ENCODE measurements around the gene KLHL30. TPM values are rescaled to one million over a fixed set of nuclear protein-coding genes. Genes with fewer than 3 reads are reported as not detected.

Gene KLHL30
- total and polyA plus RNA-seq, 12 donors = 0.10 to 4.3 (median 0.16) TPM; not detected in 4

GRCh38 chr2:238103465-238104225 lies 34.8 kb upstream of the KLHL30 start:
- peaks cover 0 to 1% of the 10 kb centered on the region in 2 donors for H3K4me1 ChIP-seq (replicated peaks in 1 of 2)
- no peak overlapping the region for H3K4me3 ChIP-seq
- WGBS, 4 donors = 75 to 89% (median 80%) methylated on average over 7 to 18 of the region's 18 CpGs
- TF ChIP-seq CTCF (IDR thresholded peaks at IDR 0.05) = no peak
- H3K9me3 ChIP-seq (replicated peaks in 1 of 3) = no peaks in the 10 kb centered on the region
- peak in 1 of 7 donors; percentile 7 for DNase-seq
- H3K27ac ChIP-seq = no peak overlapping the region
- no peaks in the 10 kb centered on the region for H3K36me3 ChIP-seq (replicated peaks in 1 of 2)
- no peaks in the 10 kb centered on the region for H3K27me3 ChIP-seq
- intact Hi-C loops (cut with DNase I) = no loop called here

GRCh38 chr2:238104226-238104690 lies 34.2 kb upstream of the KLHL30 start:
- H3K27ac ChIP-seq = no peak overlapping the region
- no peak overlapping the region for H3K4me3 ChIP-seq
- DNase-seq = peak in 2 of 7 donors; percentile 1 to 8
- WGBS, 4 donors = 80 to 93% (median 88%) methylated on average over 5 to 14 of the region's 14 CpGs
- no peaks in the 10 kb centered on the region for H3K9me3 ChIP-seq (replicated peaks in 1 of 3)
- H3K4me1 ChIP-seq (replicated peaks in 1 of 2) = peaks cover 0 to 7% of the 10 kb centered on the region in 2 donors
- intact Hi-C loops (cut with DNase I) = no loop called here
- H3K36me3 ChIP-seq (replicated peaks in 1 of 2) = no peaks in the 10 kb centered on the region
- H3K27me3 ChIP-seq = no peaks in the 10 kb centered on the region
- TF ChIP-seq POLR2A (IDR thresholded peaks at IDR 0.05) = no peak
- no peak for TF ChIP-seq CTCF (IDR thresholded peaks at IDR 0.05)

GRCh38 chr2:238104691-238105371 lies 33.6 kb upstream of the KLHL30 start:
- Histone ChIP-seq H3K4me1 (replicated peaks in 1 of 2) (peaks cover 0 to 7% of the 10 kb centered on the region in 2 donors), H3K4me3 (no peak overlapping the region), H3K27me3 (no peaks in the 10 kb centered on the region), H3K27ac (no peak overlapping the region), H3K36me3 (replicated peaks in 1 of 2) (no peaks in the 10 kb centered on the region), H3K9me3 (replicated peaks in 1 of 3) (no peaks in the 10 kb centered on the region)
- DNase-seq = peak in 1 of 7 donors; percentile 6
- 67 to 92% (median 87%) methylated on average over 2 to 21 of the region's 21 CpGs for WGBS, 4 donors
- intact Hi-C loops (cut with DNase I) = no loop called here
- TF ChIP-seq CTCF (IDR thresholded peaks at IDR 0.05) (no peak), POLR2A (IDR thresholded peaks at IDR 0.05) (no peak)

GRCh38 chr2:238105506-238106338 lies 32.7 kb upstream of the KLHL30 start:
- H3K27me3 ChIP-seq = no peaks in the 10 kb centered on the region
- 79 to 92% (median 88%) methylated on average over 11 to 28 of the region's 28 CpGs for WGBS, 4 donors
- peaks cover 0 to 7% of the 10 kb centered on the region in 2 donors for H3K4me1 ChIP-seq (replicated peaks in 1 of 2)
- no peak overlapping the region for H3K27ac ChIP-seq
- TF ChIP-seq CTCF (IDR thresholded peaks at IDR 0.05) = no peak
- no peak for TF ChIP-seq POLR2A (IDR thresholded peaks at IDR 0.05)
- peak in 1 of 7 donors; percentile 6 for DNase-seq
- H3K36me3 ChIP-seq (replicated peaks in 1 of 2) = no peaks in the 10 kb centered on the region
- no peak overlapping the region for H3K4me3 ChIP-seq
- H3K9me3 ChIP-seq (replicated peaks in 1 of 3) = no peaks in the 10 kb centered on the region
- intact Hi-C loops (cut with DNase I) = no loop called here

All from adrenal gland (tissue), 12 donors.